ENCODE data around the gene SGSM2. TPM values are rescaled to one million over a fixed set of nuclear protein-coding genes. Genes with fewer than 3 reads are reported as not detected.

Gene SGSM2
- total RNA-seq, 1 donor from 2014 or later = 34.0 TPM

DNA sequence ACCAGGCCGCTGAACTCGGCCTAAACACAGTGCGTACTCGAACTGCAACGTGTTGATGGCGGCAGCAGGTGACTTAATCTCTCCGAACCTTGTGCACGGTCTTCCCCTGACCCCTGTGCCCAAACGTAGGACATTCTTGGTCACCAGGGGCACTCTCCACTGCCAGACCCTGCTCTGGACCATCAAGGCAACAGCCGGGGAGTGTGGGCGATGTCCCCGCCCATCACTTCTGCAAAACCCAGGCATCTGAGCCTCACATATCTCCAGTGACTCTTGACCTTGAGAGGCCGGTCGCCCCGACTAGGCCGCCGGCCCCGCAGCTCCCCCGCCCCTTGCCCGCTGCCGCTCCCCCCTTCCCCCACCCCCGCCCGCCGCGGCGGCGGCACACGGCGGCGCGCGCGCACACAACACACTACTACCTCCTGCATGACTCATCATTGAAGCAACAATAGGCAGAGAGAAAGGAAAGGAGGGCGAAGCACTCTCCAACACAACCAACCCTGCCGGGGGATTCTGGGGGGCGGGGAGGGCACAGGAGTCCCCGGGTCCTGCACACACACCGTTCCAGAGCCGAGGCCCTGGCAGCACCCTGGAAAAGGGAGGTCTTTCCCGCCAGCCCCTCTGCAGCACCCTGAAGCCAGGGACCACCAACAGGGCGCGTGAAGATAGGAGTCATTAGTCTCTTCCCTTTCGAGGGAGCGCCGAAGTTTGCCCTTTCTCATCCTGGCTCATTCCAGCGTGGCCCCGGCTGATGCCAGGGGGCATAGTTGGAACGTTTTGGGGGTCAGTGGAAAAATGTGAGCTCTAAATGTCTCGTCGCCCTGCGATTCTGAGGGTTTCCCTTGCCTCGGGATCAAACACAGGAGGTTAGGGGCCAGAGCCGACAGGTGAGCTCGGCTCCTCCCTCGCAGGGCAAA is 61.6 kb downstream of the SGSM2 start:
- peak; percentile 67 for DNase-seq (ENCODE audit: low read depth, low spot score)

- DNase-seq (ENCODE audit: low read depth, low spot score) = peak; percentile 82
These were observed 62.5 kb downstream of the SGSM2 start for GRCh38 chr17:2399572-2400473.

GRCh38 chr17:2400474-2400866 is 63.2 kb downstream of the SGSM2 start:
- DNase-seq (ENCODE audit: low read depth, low spot score) = no peak

- peak; percentile 84 for DNase-seq (ENCODE audit: low read depth, low spot score)
These were observed 63.6 kb downstream of the SGSM2 start, which contains the start of gene MNT for GRCh38 chr17:2400877-2401425. TSS of gene MNT (minus strand) at chr17:2401060. CDS start at chr17:2400712, 348 bp downstream.

- DNase-seq (ENCODE audit: low read depth, low spot score) = peak; percentile 97
These were observed 64.3 kb downstream of the SGSM2 start for GRCh38 chr17:2401426-2402221.

- DNase-seq (ENCODE audit: low read depth, low spot score) = no peak
These were observed 65.2 kb downstream of the SGSM2 start for GRCh38 chr17:2402544-2402943.

DNA sequence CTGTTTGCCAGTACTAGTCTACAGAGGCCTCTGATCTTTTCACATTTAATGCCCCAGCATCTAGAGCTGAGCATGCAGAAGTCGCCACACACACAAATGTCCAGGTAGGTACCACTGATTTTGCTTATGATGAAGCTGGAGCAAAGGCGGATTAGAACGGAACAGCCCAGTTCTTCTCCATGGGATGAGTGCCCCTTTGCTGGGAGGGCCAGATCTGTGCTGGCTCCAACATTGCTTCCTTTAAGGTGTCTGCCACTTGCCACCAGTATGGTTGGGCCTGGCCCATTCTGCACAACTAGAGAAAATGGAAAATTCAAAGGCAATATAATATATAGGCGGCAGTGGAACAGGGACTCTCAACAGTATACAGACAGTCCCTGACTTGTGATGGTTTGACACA is 65.7 kb downstream of the SGSM2 start:
- no peak for DNase-seq (ENCODE audit: low read depth, low spot score)

- DNase-seq (ENCODE audit: low read depth, low spot score) = no peak
These were observed 68.1 kb downstream of the SGSM2 start for GRCh38 chr17:2405247-2405926.

GRCh38 chr17:2406271-2406902 is 69.1 kb downstream of the SGSM2 start:
- no peak for DNase-seq (ENCODE audit: low read depth, low spot score)

- DNase-seq (ENCODE audit: low read depth, low spot score) = no peak
These were observed 69.8 kb downstream of the SGSM2 start for GRCh38 chr17:2406903-2407790.

DNA sequence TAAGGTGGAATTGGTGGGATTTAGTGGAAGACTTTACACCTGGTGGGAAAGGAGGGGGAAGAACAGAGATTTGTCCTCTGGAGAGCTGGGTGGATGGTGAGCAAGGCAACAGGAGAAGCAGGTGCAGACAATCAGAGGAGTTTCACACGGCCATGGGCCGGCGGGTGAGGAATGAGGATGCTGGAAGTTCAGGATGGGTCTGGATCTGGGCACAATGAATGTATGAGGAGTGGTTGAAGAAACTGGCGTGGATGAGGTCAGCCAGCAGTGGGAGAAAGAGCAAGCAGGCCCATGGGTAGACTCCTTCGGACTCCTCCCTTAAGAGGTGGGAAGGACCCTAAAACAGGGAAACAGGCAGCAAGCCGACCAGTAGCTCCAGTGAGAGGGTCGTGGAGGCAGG is 73.7 kb downstream of the SGSM2 start:
- no peak for DNase-seq (ENCODE audit: low read depth, low spot score)

DNA sequence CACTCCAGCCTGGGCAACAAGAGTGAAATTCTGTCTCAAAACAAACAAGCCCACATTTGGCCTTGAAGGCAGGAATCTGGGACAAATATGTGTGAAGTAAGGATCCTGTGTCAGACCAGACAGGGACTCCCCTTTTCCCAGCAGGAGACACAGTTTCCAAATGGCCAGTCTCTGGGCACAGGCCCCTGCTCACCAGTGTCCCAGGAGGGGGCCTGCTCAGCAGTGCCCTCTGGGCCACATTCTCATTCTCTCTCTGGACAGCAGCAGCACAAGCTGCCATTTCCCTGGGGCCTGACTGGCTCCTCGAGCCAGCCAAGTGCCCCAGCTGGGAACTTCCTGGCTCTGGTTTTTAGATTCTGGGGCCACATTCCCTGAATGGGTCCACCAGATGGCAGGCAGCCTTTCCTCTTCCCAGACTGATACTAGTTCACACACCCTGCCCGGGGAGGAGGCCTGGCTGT is 75.3 kb downstream of the SGSM2 start:
- DNase-seq (ENCODE audit: low read depth, low spot score) = no peak

GRCh38 chr17:2414446-2415064 is 77.3 kb downstream of the SGSM2 start:
- DNase-seq (ENCODE audit: low read depth, low spot score) = no peak

GRCh38 chr17:2415081-2415480 is 77.8 kb downstream of the SGSM2 start:
- DNase-seq (ENCODE audit: low read depth, low spot score) = no peak

DNA sequence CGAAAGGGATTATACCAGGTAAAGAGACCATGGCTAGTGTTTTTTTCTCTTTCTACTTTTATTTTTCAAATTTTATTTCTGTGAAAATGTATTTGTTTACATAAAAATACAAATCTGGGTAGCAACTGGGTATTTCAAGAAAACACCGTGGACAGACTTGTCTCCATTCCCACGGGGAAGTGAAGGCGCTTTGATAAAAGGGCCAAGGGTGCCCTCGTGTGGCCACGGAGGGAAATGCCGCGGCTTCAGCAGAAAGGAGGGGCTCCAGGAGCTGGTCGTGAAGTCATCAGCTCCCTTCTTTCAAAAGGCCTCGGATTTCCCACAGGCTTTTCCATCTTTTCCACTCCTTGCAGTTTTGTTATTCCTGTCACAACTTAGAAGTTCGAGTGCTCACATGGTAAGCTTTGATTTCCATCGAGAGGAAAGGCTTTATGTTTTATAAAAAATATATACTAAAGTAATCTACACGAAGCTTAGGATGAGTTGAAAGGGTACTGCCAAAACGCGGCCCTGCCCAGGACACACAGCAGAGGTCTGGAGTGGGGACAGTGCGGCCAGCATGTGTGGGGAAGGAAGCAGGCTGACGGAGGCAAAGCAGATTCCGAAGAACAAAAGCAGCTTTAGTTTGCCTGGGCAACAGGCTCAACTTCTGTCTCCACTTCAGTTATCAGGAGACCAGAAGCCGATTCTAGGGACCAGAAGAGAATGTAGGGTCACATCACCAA is 78.9 kb downstream of the SGSM2 start:
- peak; percentile 57 for DNase-seq (ENCODE audit: low read depth, low spot score)

DNA sequence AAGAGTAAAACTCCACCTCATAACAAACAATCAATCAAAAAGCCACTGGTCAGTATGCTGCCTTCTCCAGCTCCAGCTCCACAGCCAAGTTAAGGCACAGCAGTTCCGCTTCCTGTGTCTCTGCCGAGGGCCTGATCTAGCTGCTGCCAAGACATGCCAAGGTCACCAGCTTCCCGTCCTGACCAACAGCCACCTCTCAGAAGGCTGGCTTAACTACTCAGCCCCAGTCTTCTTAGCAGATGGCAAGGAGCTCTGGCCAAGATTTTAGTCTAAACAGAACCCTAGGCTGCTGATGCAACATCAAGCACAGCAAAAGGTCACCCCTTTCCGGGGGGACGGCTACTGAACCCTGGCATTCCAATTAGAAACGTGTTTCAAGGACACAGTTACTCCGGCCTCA is 81.3 kb downstream of the SGSM2 start:
- DNase-seq (ENCODE audit: low read depth, low spot score) = no peak

DNA sequence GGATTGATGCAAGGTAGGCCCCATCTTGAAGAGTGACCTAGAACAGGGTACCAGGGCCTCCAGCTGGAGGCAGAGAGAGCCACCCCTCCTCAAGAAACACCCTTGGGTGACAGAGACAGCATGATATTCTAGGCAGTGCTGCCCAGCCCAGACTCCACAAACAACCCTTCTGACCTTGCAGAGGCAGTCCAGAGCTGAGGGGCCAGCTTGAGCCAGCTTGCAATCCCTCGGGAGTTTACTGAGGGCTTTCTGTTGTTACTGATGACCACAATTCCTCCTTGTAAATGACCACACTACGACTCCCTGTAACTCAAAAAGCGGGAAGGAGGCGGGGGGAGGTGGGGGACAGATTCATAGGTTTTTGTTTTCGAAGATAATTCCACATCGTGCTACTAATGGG is 82.2 kb downstream of the SGSM2 start:
- no peak for DNase-seq (ENCODE audit: low read depth, low spot score)

GRCh38 chr17:2420176-2420575 is 82.9 kb downstream of the SGSM2 start:
- DNase-seq (ENCODE audit: low read depth, low spot score) = no peak

Measured in pulmonary artery endothelial cell (primary cell).